Measurements from ENCODE around the gene ITGAE.
A peak's percentile ranks its signal among the peaks of the same experiment; 100 is the strongest.

The ITGAE gene

GRCh38 chr17:3693829-3694231 lies 107.2 kb downstream of the ITGAE start:
- no peak for DNase-seq (ENCODE audit: low read depth)

- no peak for DNase-seq (ENCODE audit: low read depth)
Observed at GRCh38 chr17:3693141-3693540, 107.8 kb downstream of the ITGAE start.

GRCh38 chr17:3692346-3692745 lies 108.6 kb downstream of the ITGAE start:
- DNase-seq (ENCODE audit: low read depth): no peak

GRCh38 chr17:3691617-3692067 lies 109.3 kb downstream of the ITGAE start:
- no peak for DNase-seq (ENCODE audit: low read depth)

- DNase-seq (ENCODE audit: low read depth): no peak
Observed at GRCh38 chr17:3690094-3690715, 110.8 kb downstream of the ITGAE start.

- DNase-seq (ENCODE audit: low read depth): no peak
Observed at GRCh38 chr17:3689262-3690093, 111.5 kb downstream of the ITGAE start.

- DNase-seq (ENCODE audit: low read depth): no peak
Observed at GRCh38 chr17:3688852-3689261, 112.1 kb downstream of the ITGAE start.

GRCh38 chr17:3688027-3688553 lies 112.9 kb downstream of the ITGAE start:
- DNase-seq (ENCODE audit: low read depth): no peak

- no peak for DNase-seq (ENCODE audit: low read depth)
Observed at GRCh38 chr17:3685174-3685573, 115.8 kb downstream of the ITGAE start.

- DNase-seq (ENCODE audit: low read depth): no peak
Observed at GRCh38 chr17:3683054-3683511, 117.9 kb downstream of the ITGAE start.

- DNase-seq (ENCODE audit: low read depth): no peak
Observed at GRCh38 chr17:3682033-3682432, 119.0 kb downstream of the ITGAE start.

- DNase-seq (ENCODE audit: low read depth): no peak
Observed at GRCh38 chr17:3681565-3681964, 119.4 kb downstream of the ITGAE start.

GRCh38 chr17:3681057-3681456 lies 119.9 kb downstream of the ITGAE start:
- no peak for DNase-seq (ENCODE audit: low read depth)

GRCh38 chr17:3679531-3680126 lies 121.4 kb downstream of the ITGAE start:
- DNase-seq (ENCODE audit: low read depth): no peak

GRCh38 chr17:3678821-3679530 lies 122.0 kb downstream of the ITGAE start:
- DNase-seq (ENCODE audit: low read depth): no peak

GRCh38 chr17:3678095-3678820 lies 122.7 kb downstream of the ITGAE start:
- no peak for DNase-seq (ENCODE audit: low read depth)

- no peak for DNase-seq (ENCODE audit: low read depth)
Observed at GRCh38 chr17:3675886-3676285, 125.1 kb downstream of the ITGAE start.

GRCh38 chr17:3672571-3672970 lies 128.4 kb downstream of the ITGAE start:
- DNase-seq (ENCODE audit: low read depth): no peak

- no peak for DNase-seq (ENCODE audit: low read depth)
Observed at GRCh38 chr17:3669548-3669947, 131.4 kb downstream of the ITGAE start.

GRCh38 chr17:3669085-3669347 lies 132.0 kb downstream of the ITGAE start:
- DNase-seq (ENCODE audit: low read depth): no peak

GRCh38 chr17:3668279-3669084 lies 132.5 kb downstream of the ITGAE start, which contains the start of the genes EMC6 and TAX1BP3:
Gene EMC6, plus strand, starts transcription at chr17:3668812. Its CDS starts 335 bp downstream, at chr17:3669147.
Gene TAX1BP3, minus strand, starts transcription at chr17:3668578. Its CDS starts 52 bp downstream, at chr17:3668526.
- peak; percentile 99 for DNase-seq (ENCODE audit: low read depth)
